K562 (cell line): ENCODE measurements around the gene CAB39.

Source experiments
- ARID3A ChIP-seq: IDR thresholded peaks from 2 replicates; pipeline ENCODE4 v1.6.1; 2012; ENCODE audit warnings: low read depth, low read length, improper control_type of control experiment, borderline replicate concordance
- CBFB ChIP-seq: sonication (generic); formaldehyde crosslinking; IDR thresholded peaks from 2 replicates; pipeline ENCODE4 v1.4.0; 2020; ENCODE audit warnings: mild to moderate bottlenecking, missing genetic modification reagents
- CBX1 ChIP-seq: sonication (generic); IDR thresholded peaks from 2 replicates; pipeline ENCODE4 v1.6.1; 2016; ENCODE audit warnings: antibody characterized with exemption, low read depth, mild to moderate bottlenecking
- CTCF ChIP-seq, 3 experiments: IDR thresholded peaks in 2 of 3; conservative IDR thresholded peaks in 1 of 3; 2 replicates each; pipeline ENCODE4 v1.5.1; 2011 to 2012; ENCODE audit warnings: low read length in 3 of 3, mild to moderate bottlenecking in 3 of 3, control low read depth in 2 of 3, improper control_type of control experiment in 1 of 3, inconsistent platforms in 1 of 3, low read depth in 1 of 3, mixed read lengths in 1 of 3, moderate library complexity in 1 of 3; ENCODE audit not compliant: insufficient read depth in 2 of 3
- FOXM1 ChIP-seq, 2 experiments: fragments of 450-650 bp in 1 of 2; sonication (generic) in 1 of 2; formaldehyde crosslinking in 1 of 2; IDR thresholded peaks; 2 replicates each; pipeline versions ENCODE4 v1.6.1 to v1.9.0; 2017 to 2022; ENCODE audit warnings: low read depth in 2 of 2, mild to moderate bottlenecking in 2 of 2, missing genetic modification reagents in 1 of 2, moderate library complexity in 1 of 2
- NFYB ChIP-seq: IDR thresholded peaks from 2 replicates; pipeline ENCODE4 v1.6.1; 2011; ENCODE audit warnings: mild to moderate bottlenecking, moderate library complexity; ENCODE audit not compliant: insufficient read length; ENCODE audit errors: extremely low read depth
- POLR3A ChIP-seq: IDR thresholded peaks from 2 replicates; pipeline ENCODE4 v1.6.1; 2011; ENCODE audit warnings: borderline replicate concordance, mild to moderate bottlenecking, moderate library complexity; ENCODE audit not compliant: insufficient read length, insufficient read depth; ENCODE audit errors: extremely low read depth
- RBM14 ChIP-seq: fragments of 200-400 bp; formaldehyde crosslinking; IDR thresholded peaks from 2 replicates; pipeline ENCODE4 v1.6.1; 2018; ENCODE audit warnings: low read depth, mild to moderate bottlenecking, low read length, moderate library complexity, borderline replicate concordance; ENCODE audit not compliant: insufficient read depth
- RCOR1 ChIP-seq, 2 experiments: IDR thresholded peaks; 2 replicates each; pipeline ENCODE4 v1.6.1; 2012; ENCODE audit warnings: low read depth in 2 of 2, low read length in 2 of 2, borderline replicate concordance in 1 of 2, improper control_type of control experiment in 1 of 2
- SMC3 ChIP-seq: conservative IDR thresholded peaks from 2 replicates; pipeline ENCODE4 v1.6.1; 2011; ENCODE audit warnings: low read depth, low read length, improper control_type of control experiment; ENCODE audit not compliant: insufficient read depth
- TBL1XR1 ChIP-seq, 2 experiments: IDR thresholded peaks; 2 replicates each; pipeline ENCODE4 v1.6.1; 2012; ENCODE audit warnings: improper control_type of control experiment in 2 of 2, low read length in 2 of 2, mild to moderate bottlenecking in 1 of 2
- ZBTB12 ChIP-seq: fragments of 250-450 bp; sonication (Bioruptor Pico); IDR thresholded peaks from 2 replicates; pipeline ENCODE4 v1.4.0; 2020
- ZFX ChIP-seq: sonication (generic); formaldehyde crosslinking; IDR thresholded peaks from 2 replicates; pipeline ENCODE4 v1.8.0; 2022; ENCODE audit warnings: mild to moderate bottlenecking, missing genetic modification reagents, moderate library complexity
- ZNF263 ChIP-seq: sonication (generic); formaldehyde crosslinking; IDR thresholded peaks from 2 replicates; pipeline ENCODE4 v1.8.0; 2022; ENCODE audit warnings: mild to moderate bottlenecking, missing genetic modification reagents, borderline replicate concordance

GRCh38 chr2:230809015-230809414 is 96.4 kb downstream of the CAB39 start:
- TF ChIP-seq POLR3A (no peak), RBM14 (no peak), CBX1 (no peak), ARID3A (no peak), FOXM1 (IDR thresholded peaks at IDR 0.05; ENCODE audit: low read depth) (no peak), FOXM1 (CRISPR knock-in tag; IDR thresholded peaks at IDR 0.05; ENCODE audit: low read depth) (no peak), SMC3 (no peak), ZNF263 (no peak), ZBTB12 (CRISPR knock-in tag) (no peak), ZFX (CRISPR knock-in tag) (no peak), RCOR1 (IDR thresholded peaks at IDR 0.05; ENCODE audit: borderline replicate concordance in 1 of 2, low read depth in 2 of 2, low read length in 2 of 2) (no peak), CTCF (IDR thresholded peaks at IDR 0.05 in 2 of 3, conservative IDR thresholded peaks at IDR 0.05 in 1 of 3; ENCODE audit: insufficient read depth in 2 of 3, low read depth in 1 of 3, low read length in 3 of 3) (no peak), CBFB (no peak), NFYB (no peak), TBL1XR1 (IDR thresholded peaks at IDR 0.05; ENCODE audit: low read length in 2 of 2) (no peak)
